WTC11 (cell line): Measurements from ENCODE around the gene GOLGA3.

Experiments used
- CREB1 ChIP-seq: sonication (generic); formaldehyde crosslinking; IDR thresholded peaks from 2 replicates; pipeline ENCODE4 v1.8.0; 2023; ENCODE audit warnings: mild to moderate bottlenecking, missing genetic modification reagents
- CTCF ChIP-seq: fragments of 200-600 bp; IDR thresholded peaks from 2 replicates; pipeline ENCODE4 v1.8.0; 2022; ENCODE audit warnings: antibody characterized with exemption
- ESRRA ChIP-seq: sonication (generic); formaldehyde crosslinking; IDR thresholded peaks from 2 replicates; pipeline ENCODE4 v1.8.1; 2022; ENCODE audit warnings: mild to moderate bottlenecking, missing genetic modification reagents, borderline replicate concordance
- IRF2 ChIP-seq: sonication (generic); formaldehyde crosslinking; IDR thresholded peaks from 2 replicates; pipeline ENCODE4 v1.8.0; 2022; ENCODE audit warnings: low read depth, missing genetic modification reagents, borderline replicate concordance

DNA sequence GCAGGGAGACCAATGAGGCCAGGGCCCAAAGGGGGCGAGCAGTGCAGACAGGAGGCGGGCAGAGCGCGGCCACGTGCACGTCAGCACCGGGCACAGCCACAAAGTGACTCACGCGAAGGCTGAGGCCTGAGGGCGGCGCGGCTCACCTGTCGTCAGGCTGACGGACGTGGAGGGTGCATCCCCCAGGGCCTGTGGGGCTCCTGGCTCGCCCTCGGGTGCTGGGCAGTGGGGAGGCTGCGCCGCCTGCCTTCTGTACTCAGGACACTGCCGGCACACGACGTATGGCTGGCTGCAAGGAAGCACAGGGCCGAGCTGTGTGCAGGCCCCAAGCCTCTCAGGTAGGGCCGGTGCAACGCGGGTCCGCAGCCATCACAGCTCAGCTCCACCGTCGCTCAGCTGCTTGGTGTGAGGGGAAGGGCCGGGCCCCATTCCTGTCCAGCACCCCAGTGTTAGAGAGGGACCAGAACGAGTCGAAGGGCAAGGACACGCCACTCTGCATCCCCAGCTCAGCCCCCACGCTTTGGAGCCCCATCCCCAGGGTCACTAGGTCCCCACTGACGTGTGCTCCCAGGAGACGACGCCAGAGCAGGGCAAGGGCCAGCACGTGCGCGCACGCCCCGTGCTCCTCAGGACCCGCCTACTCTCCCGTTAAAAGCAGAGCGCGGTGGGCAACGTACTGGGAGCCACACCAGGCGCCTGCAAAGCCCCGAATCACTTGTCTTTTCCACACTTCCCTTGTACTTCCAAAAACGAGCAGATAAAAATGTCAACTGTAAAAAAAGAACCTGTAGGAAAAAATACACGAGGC is 24.8 kb upstream of the GOLGA3 start:
- no peak for TF ChIP-seq ESRRA (CRISPR knock-in tag)
- no peak for TF ChIP-seq CREB1 (CRISPR knock-in tag)
- no peak for TF ChIP-seq IRF2 (CRISPR knock-in tag)
- no peak for TF ChIP-seq CTCF
